ENCODE measurements around the gene CMTM5. TPM values are rescaled to one million over a fixed set of nuclear protein-coding genes. Genes with fewer than 3 reads are reported as not detected.

CMTM5 gene
- total and polyA plus RNA-seq, 2 donors (not counting 3 experiments of a cell fraction or from before 2014, with no cell fraction given) = not detected

DNA sequence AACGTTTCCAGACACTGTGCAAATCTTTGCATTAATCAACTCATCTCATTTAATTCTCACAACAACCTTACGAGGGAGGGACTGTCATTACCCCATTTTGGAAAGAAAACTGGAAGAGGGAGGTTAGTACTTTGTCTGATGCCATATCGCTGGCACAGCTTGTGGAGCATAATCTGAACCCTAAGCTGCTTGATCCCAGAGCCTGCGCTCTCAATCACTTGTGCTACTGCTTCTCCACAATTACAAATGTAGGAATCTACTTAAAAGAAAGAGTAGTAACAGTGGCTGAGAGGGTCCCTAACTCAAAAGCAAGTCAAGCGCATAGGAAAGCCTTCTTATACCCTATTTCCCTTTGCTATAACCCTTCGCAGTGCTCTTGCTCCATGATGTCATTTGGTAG lies 15.1 kb upstream of the CMTM5 start:
- Histone ChIP-seq H2AFZ (ENCODE audit: low read depth, low read length) (no peak overlapping the region), H3K9me1 (replicated peaks; ENCODE audit: control insufficient read depth, extremely low read depth, insufficient read depth, low read length) (no peaks in the 10 kb centered on the region), H3K4me2 (ENCODE audit: insufficient read depth, low read length) (no peak overlapping the region), H3K9ac (replicated peaks; ENCODE audit: extremely low read depth, insufficient read depth, low read length) (no peak overlapping the region), H4K20me1 (replicated peaks; ENCODE audit: control insufficient read depth, extremely low read depth, insufficient read depth, low read length) (no peaks in the 10 kb centered on the region), H3K27ac (ENCODE audit: insufficient read depth, low read depth, low read length) (no peak overlapping the region), H3K4me3 (replicated peaks in 1 of 3; ENCODE audit: insufficient read depth in 1 of 3, low read depth in 1 of 3, low read length in 3 of 3) (no peak overlapping the region), H3K4me1 (ENCODE audit: control insufficient read depth, extremely low read depth, insufficient read depth, low read length) (no peaks in the 10 kb centered on the region), H3K79me2 (ENCODE audit: control insufficient read depth, insufficient read depth, low read length) (no peaks in the 10 kb centered on the region), H3K36me3 (ENCODE audit: control insufficient read depth in 2 of 2, extremely low read depth in 1 of 2, insufficient read depth in 2 of 2, low read length in 2 of 2) (no peaks in the 10 kb centered on the region), H3K27me3 (ENCODE audit: control insufficient read depth in 2 of 2, insufficient read depth in 2 of 2, low read length in 2 of 2) (peaks cover 26 to 33% of the 10 kb centered on the region in 2 experiments), H3K9me3 (replicated peaks; ENCODE audit: control insufficient read depth, insufficient read depth, low read length) (no peaks in the 10 kb centered on the region)
- no TSS peak for BruUV-seq (replicated peaks)
- no peak for TF ChIP-seq FOS (IDR thresholded peaks at IDR 0.05; ENCODE audit: borderline replicate concordance, insufficient read depth, low read length)
- TF ChIP-seq, protein P1, sequence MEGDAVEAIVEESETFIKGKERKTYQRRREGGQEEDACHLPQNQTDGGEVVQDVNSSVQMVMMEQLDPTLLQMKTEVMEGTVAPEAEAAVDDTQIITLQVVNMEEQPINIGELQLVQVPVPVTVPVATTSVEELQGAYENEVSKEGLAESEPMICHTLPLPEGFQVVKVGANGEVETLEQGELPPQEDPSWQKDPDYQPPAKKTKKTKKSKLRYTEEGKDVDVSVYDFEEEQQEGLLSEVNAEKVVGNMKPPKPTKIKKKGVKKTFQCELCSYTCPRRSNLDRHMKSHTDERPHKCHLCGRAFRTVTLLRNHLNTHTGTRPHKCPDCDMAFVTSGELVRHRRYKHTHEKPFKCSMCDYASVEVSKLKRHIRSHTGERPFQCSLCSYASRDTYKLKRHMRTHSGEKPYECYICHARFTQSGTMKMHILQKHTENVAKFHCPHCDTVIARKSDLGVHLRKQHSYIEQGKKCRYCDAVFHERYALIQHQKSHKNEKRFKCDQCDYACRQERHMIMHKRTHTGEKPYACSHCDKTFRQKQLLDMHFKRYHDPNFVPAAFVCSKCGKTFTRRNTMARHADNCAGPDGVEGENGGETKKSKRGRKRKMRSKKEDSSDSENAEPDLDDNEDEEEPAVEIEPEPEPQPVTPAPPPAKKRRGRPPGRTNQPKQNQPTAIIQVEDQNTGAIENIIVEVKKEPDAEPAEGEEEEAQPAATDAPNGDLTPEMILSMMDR (IDR thresholded peaks at IDR 0.05; ENCODE audit: extremely low read depth in 1 of 2, insufficient read depth in 1 of 2, low read depth in 1 of 2, low read length in 2 of 2) = no peak
- TF ChIP-seq MAX (IDR thresholded peaks at IDR 0.05; ENCODE audit: insufficient read depth, insufficient read length) = no peak
- TF ChIP-seq MYC (IDR thresholded peaks at IDR 0.05; ENCODE audit: low read depth, low read length) = no peak
- TF ChIP-seq EZH2 (IDR thresholded peaks at IDR 0.05; ENCODE audit: borderline replicate concordance, low read depth, low read length, severe bottlenecking) = no peak
- TF ChIP-seq POLR2AphosphoS5 (IDR thresholded peaks at IDR 0.05; ENCODE audit: insufficient read depth, low read depth, low read length) = no peak
- no peak for TF ChIP-seq POLR2A (IDR thresholded peaks at IDR 0.05; ENCODE audit: low read depth, low read length)
- TF ChIP-seq JUN (IDR thresholded peaks at IDR 0.05; ENCODE audit: borderline replicate concordance, insufficient read depth, insufficient read length, low read depth) = no peak
- no peak for TF ChIP-seq GATA2 (IDR thresholded peaks at IDR 0.05; ENCODE audit: insufficient read depth, insufficient read length, low read depth, low read length)
- ChIA-PET POLR2A (no interaction called here), CTCF (interaction anchor here (1.1 to 1.7 kb wide), 4 partner anchors 16 to 97 kb away, joined by 3 to 6 read pairs (median 4); no protein-coding TSS in a partner anchor)
- DNase-seq (ENCODE audit: low read depth, low spot score) = no peak
- dilution Hi-C loops (cut with MboI; ENCODE audit: extremely low pct_ligation_motif_present, low sequenced_read_pairs) = no loop called here
- FAIRE-seq = no peak
- intact Hi-C loops (cut with micrococcal nuclease) = no loop called here
